HG02571 (cell line): ENCODE measurements around the gene LCP2.

Experiments
- ATAC-seq: cut with Tn5 transposase; IDR thresholded peaks from one replicate; pipeline ENCODE4 v1.9.1; 2021; ENCODE audit warnings: mild to moderate bottlenecking, moderate library complexity; ENCODE audit not compliant: unreplicated experiment

LCP2 gene

DNA sequence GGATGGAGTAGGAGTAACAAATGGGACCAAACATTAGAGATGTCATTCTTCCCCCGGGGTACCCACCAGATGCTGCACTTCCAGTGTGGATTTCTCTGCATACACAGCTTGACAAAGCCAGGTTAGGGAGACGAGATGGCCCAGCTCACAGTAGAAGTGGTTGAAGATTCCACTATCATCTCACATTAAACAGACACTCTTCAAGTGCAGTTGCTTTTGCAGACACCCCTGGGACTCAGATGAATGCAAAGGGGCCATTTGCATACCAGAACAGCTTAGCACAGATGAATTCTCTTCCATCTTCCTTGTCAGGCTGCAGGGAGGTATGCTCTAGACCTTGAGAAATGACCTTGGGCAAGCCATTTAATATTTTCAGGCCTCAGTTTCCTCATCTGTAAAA is 77.4 kb downstream of the LCP2 start:
- no peak for ATAC-seq

DNA sequence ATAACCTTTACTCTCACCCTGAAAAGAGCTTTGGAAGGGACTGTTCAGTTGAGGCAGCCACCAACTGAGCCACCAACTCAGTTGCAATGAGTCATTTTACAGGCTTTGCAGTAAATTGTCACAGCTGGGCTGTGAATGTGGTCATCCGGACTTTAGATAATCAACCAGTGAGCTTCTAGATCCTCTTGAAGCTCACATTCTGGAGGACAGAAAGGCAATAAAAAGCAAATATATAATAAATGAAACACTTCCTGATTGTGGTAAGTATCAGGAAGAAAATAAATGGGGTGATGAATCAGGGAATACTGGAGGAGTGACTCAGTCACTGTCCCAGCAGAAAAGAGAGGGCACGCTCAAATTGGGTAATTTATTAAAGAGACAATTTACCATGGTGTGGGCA is 78.0 kb downstream of the LCP2 start:
- ATAC-seq: no peak

- ATAC-seq: no peak
Measured at GRCh38 chr5:170218726-170219125, 78.9 kb downstream of the LCP2 start.

GRCh38 chr5:170217831-170218230 is 79.7 kb downstream of the LCP2 start:
- no peak for ATAC-seq

DNA sequence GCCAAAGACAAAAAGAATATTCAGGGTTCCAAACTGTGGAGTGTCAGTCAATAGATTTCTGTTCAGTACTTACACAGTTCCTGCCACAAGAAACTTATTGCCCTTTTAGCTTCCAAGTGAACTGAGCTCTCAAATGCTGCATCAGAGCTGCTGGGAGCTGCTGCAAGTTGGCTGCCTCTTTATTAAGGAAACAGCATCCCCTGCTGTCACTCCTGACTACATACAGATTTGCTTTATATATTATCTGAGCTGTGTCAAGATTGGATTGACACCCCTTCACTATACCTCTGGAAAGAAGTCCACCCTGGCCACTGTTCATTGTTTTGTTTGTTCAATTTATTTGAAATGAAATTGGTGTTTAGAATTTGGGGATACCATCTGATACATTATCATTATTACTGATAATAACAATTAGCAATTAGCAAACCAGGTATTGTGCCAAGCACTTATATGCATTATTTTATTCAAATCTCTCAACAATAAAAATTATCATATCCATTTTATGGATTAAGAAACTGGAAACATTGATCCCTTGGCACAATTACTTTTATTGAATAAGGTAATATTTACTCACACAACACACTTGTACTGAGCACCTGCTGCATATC is 81.2 kb downstream of the LCP2 start:
- ATAC-seq: no peak

DNA sequence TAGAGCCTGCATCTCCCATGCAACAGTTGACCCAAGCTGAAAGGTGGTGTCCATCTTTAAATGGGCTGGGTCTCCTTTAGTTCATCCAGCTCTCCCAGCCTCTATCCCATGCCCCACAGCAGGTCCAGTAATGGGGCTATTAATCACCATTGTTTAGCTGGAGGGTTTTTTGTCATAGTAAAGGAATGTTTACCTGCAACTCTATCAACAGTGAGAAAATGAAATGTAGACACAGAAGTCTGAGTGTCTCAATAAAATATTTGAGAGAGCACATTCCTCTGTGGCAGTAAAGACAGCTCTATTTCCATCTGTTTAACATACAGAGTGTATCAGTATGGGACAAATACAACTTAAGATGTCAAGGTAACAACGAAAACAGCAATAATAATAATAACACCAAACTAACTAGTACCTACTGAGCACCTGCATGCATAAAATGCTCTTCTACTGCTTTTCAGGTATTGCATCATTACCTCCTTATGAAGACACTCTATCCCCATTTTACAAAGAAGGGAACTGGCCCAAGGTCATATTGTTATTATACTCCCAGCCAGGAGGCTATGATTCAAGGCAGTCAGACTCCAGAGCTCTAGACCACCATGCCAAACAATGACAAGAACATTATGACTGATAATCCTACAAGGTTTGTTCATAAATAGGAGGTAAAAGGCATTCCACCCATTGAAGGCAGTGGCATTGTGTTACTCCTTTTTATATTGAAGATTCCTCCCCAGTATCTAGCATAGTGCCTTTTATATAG is 85.8 kb downstream of the LCP2 start:
- no peak for ATAC-seq

DNA sequence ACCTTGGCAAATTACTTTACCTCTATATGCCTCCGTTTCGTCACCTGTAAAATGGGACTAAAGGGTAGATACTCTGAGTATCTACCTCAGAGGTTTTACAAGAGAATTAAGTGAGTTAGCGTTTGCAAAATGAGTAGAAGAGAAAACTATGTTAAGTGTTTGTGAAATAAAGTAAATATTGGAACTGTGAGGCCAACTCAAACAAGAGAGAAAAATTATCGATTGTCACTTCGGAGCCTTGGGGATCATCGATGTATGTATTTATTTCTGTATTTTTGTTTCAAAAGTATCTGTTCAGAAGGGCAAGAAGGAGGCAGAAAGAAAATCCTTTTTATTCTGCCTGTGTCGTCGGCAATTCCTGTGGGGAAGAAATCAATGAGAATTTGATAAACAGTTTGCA is 90.6 kb downstream of the LCP2 start:
- ATAC-seq: no peak

GRCh38 chr5:170206216-170206615 is 91.4 kb downstream of the LCP2 start:
- no peak for ATAC-seq

- ATAC-seq: no peak
Measured at GRCh38 chr5:170204202-170204601, 93.4 kb downstream of the LCP2 start.

- no peak for ATAC-seq
Measured at GRCh38 chr5:170202117-170202516, 95.5 kb downstream of the LCP2 start.

GRCh38 chr5:170201311-170201710 is 96.3 kb downstream of the LCP2 start:
- ATAC-seq: no peak

DNA sequence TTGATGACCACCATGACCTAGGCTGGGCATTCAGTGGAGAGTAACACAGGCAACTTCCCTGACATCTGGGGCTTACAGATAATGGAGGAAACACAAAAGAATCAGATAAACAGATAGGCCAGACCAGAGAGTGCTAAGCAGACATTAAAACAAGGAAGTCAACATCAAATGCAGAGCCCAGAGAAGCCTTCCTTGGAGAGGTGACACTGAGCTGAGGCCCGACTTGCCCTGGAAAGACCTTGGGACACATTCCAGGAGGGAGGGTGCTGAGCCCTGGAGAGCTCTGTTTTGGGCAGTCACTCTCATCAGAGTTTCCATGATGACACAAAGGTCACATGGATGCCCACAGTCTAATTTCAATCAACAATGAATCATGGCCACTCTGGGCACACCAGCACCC is 96.7 kb downstream of the LCP2 start:
- ATAC-seq: no peak
